GM15510 (cell line): ENCODE data around the gene MARCKS.
A peak's percentile ranks its signal among the peaks of the same experiment; 100 is the strongest.

Source experiments
- POLR2A ChIP-seq: IDR thresholded peaks from 3 replicates; pipeline ENCODE4 v1.6.1; 2011; ENCODE audit warnings: borderline replicate concordance; ENCODE audit not compliant: insufficient read length; ENCODE audit errors: extremely low read depth

Gene MARCKS

DNA sequence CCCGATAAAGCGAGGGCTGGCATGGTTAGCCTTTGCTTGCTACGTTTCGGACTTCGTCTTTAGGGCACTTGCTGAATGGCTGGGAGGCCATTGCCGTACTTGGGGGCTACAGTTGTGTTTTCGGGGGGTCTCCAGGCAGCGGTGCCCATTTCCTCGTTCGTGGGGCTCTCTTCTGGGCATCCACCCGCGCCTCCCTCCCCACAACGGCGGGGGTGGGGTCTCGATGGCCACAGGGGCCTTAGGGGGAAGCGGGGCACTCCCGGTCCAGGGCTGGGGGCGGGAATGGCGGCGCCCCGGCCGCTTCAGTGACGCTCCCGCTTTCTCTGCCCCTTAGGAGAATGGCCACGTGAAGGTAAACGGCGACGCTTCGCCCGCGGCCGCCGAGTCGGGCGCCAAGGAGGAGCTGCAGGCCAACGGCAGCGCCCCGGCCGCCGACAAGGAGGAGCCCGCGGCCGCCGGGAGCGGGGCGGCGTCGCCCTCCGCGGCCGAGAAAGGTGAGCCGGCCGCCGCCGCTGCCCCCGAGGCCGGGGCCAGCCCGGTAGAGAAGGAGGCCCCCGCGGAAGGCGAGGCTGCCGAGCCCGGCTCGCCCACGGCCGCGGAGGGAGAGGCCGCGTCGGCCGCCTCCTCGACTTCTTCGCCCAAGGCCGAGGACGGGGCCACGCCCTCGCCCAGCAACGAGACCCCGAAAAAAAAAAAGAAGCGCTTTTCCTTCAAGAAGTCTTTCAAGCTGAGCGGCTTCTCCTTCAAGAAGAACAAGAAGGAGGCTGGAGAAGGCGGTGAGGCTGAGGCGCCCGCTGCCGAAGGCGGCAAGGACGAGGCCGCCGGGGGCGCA is 2.4 kb downstream of the MARCKS start:
- TF ChIP-seq POLR2A: no peak

DNA sequence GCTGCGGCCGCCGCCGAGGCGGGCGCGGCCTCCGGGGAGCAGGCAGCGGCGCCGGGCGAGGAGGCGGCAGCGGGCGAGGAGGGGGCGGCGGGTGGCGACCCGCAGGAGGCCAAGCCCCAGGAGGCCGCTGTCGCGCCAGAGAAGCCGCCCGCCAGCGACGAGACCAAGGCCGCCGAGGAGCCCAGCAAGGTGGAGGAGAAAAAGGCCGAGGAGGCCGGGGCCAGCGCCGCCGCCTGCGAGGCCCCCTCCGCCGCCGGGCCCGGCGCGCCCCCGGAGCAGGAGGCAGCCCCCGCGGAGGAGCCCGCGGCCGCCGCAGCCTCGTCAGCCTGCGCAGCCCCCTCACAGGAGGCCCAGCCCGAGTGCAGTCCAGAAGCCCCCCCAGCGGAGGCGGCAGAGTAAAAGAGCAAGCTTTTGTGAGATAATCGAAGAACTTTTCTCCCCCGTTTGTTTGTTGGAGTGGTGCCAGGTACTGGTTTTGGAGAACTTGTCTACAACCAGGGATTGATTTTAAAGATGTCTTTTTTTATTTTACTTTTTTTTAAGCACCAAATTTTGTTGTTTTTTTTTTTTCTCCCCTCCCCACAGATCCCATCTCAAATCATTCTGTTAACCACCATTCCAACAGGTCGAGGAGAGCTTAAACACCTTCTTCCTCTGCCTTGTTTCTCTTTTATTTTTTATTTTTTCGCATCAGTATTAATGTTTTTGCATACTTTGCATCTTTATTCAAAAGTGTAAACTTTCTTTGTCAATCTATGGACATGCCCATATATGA is 3.2 kb downstream of the MARCKS start:
- no peak for TF ChIP-seq POLR2A

DNA sequence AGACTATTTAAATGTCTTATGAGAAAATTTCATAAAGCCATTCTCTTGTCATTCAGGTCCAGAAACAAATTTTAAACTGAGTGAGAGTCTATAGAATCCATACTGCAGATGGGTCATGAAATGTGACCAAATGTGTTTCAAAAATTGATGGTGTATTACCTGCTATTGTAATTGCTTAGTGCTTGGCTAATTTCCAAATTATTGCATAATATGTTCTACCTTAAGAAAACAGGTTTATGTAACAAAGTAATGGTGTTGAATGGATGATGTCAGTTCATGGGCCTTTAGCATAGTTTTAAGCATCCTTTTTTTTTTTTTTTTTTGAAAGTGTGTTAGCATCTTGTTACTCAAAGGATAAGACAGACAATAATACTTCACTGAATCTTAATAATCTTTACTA is 5.0 kb downstream of the MARCKS start:
- no peak for TF ChIP-seq POLR2A

DNA sequence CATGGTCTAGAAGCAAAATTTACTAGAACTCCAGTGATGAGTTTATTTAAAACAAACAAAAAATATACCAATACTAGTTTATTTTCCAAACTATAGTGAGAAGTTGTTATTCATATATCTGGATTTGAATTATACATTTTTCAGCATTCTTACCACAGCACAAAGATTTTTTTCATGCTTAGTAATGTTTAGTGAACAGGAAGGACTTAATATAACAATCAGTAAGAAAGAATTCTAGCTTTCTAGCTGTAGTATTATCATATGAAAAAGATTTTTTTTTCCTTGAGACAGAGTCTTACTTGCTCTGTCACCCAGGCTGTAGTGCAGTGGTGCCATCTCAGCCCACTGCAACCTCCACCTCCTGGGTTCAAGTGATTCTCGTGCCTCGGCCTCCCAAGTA is 13.8 kb downstream of the MARCKS start:
- no peak for TF ChIP-seq POLR2A

DNA sequence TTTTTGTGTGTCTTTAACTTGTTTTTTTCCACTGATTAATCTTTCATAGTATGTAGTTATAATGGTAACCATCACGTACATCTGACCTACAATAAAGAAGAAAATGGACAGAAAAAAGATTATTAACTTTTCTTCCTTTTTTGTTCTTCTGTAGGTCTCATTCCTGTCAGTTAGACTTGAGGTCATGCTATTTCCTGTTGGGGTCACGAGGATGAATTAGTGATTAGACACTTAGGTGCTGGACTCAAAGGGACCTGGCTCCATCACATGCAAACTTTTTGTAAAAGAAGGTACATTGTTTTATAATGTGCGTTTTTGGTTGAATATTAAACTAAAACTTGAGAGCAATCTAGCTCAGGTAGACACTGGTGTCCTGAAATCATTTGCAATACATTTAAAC is 14.8 kb downstream of the MARCKS start:
- no peak for TF ChIP-seq POLR2A

DNA sequence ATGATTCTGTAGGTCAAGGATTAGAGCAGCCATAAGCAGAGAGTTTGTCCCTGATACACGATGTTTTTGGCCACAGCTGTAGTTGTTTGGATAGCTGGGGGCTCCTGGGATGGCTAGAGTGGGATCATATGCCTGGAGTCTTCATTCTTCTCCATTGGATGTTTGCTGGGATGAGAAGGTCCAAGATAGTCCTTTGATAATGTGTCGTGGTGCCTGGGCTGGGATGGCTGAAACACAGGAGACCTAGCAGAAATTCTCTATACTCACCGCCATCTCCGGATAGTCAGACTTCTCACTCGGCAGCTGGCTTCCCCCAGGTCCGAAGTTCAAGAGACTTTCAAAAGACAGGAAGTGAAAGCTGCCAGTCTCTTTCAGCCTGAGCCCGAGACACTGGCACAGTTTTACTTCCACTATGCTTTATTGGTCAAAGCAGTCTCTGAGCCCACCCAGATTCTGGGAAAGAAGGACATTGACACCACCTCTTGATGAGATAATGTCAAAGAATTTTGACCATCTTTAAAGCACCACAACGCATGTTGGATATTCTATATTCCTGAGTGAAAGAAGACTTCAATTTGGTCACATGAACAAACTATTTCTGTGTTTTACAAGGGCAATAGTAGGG is 16.0 kb downstream of the MARCKS start:
- TF ChIP-seq POLR2A: peak; percentile 21

DNA sequence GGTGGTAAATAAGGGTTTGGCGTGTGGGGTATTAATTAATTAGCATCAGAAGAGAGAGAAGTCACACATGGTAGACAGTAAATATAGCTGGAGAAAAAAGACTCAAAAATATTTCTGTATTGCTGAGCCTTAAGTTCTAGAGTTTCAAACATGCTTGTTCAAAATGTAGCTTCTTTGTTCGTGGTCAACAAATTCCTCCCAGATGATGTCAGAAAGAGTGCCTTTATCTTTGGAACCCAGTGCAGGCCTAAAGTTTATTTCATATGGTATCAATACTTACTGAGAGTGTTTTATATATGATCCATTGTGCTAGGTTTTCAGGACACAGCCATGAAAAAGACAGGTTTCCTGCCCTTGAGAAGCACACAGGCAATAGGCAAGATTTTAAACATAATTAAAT is 18.3 kb downstream of the MARCKS start:
- TF ChIP-seq POLR2A: no peak

DNA sequence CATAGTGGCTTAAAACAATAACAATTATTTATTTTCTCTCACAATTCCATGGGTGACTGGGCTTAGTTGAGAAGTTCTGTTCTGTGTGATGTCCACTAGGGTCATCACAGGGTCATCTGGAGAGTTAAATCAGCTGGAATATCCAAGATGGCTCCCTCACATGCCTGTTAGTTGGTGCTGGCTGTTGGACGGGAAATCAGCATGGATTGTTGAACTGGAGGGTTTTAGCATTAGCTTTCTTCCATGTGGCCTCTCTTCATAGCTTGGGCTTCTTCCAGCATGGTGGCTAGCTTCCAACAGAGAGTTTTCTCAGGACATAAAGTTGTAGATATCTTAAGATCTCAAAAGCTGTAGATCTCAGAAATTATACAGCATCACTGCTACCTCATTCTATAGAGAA is 19.6 kb downstream of the MARCKS start:
- TF ChIP-seq POLR2A: no peak

DNA sequence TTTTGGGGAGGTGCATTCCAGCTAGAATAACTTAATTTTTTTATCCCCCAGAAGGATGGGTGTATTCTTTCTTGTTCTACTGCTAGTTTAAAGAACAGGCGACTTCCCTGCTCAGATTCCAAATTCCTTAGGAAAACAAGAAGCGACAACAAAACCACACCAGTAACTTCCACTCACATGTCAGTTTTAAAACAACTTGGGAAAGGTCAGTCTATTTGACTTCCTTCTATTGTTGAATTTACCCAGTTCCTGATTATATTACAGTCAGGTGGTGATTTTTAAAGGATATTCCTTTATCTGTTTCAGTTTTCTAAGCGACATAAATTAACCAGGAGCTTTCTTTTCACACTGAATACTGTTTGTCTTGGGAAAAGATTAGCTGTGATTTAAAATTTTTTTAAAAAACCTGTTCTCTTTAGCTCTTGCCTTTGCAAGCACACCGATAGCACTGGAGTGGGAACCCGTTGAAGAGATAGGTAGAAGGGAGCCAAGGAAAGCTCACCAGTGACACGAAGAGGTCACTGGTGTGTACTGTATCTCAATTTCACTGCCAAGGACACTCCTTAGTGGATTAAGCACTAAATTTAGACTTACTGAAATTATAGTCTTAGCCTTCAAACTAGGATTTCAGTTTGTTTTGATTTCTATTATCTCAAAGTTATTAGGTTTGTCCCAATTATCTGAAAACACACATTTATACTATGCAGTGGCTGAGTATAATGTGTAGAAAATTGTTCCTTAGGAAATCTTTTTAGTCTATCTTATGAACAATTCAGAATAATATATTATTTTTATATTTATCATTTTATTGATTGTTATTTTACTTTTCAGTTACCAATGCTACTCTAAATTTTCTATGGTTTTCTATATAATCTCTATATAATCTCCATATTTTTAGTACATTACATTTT is 22.3 kb downstream of the MARCKS start:
- TF ChIP-seq POLR2A: no peak

DNA sequence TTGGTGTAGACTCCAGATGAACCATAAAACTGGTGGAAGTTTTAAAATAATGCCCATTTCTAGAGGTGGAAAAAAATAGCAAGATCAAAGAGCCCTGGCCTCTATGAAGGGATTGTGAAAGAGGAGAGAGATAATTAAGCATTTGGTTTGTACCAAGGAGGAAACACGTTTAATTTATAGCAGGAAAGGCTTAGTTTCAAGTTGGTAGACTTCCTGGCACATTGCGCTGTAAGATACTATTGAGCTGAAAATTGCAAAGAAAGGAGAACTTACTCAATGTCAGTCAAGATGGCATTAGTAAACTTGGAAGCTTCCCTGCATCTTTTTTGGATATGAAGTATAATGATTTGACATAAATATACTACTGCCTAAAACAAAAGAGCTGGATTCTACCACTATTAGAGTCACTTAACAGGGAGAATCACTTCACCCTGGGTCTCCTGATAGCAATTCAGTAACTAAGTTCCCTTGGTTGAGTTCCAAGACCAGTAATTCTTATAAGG is 24.4 kb downstream of the MARCKS start:
- TF ChIP-seq POLR2A: no peak

DNA sequence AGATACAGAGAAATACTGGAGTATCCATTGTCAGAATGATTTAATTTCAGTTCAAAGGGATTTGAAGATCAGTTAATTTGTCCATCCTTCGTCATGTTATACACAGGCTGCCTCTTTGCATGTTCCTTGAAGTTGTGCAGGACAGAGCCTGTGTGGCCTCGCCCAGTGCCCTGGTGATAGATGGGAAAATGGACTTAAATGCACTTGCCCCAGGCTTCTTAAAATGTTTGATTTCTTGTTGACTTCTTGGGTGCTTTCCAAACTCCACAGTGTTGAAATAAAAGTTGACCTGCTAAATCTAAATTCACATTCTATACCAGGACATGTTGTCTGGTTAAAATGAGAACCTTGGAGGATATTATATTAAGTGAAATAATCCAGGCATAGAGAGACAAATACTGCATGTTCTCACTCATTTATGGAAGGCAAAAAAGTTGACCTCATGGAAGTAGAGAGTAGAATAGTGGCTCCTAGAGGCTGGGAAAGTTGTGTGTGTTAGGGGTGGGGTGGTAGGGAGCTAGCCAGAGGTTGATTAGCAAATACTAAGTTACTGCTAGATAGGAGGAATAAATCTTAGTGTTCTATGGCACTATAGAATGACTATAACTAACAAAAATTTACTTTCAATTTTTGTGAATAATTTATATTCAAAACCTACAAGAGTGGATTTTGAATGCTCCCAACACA is 25.3 kb downstream of the MARCKS start:
- no peak for TF ChIP-seq POLR2A

DNA sequence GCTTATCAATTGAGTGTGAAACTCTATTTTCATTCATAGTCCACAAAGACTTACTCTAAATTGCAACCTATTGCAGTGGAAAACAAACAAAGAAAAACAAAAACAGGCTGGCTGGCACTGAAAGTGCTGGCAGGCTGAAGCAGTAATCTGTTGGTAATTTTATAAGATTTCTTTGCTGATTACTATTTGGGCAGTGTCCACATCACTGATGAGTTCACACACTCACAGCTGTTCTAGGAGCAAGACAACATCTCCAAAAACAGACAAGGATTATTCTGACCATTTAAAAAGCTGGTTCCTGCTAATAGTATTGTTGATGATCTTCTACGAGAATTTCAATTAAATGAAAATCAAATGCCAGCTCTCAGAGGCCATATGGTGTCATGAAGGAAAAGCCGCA is 26.9 kb downstream of the MARCKS start:
- no peak for TF ChIP-seq POLR2A

DNA sequence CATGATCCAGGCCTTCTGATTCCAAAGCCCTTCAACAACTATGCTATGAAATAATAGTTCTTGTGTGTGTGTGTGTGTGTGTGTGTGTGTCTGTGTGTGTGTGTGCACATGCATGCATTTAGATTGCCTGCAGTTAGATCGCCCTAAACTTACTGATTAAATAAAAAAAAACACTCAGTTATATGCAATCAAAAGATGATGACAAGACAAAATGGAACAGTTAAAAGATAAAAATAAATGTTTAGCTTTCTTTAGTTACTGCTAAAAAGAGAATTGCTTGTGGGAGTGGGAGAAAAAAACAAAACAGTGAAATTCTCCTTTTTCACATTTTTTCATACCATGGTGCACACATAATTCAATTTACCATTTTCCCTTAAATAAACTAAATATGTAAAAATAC is 29.4 kb downstream of the MARCKS start:
- no peak for TF ChIP-seq POLR2A

DNA sequence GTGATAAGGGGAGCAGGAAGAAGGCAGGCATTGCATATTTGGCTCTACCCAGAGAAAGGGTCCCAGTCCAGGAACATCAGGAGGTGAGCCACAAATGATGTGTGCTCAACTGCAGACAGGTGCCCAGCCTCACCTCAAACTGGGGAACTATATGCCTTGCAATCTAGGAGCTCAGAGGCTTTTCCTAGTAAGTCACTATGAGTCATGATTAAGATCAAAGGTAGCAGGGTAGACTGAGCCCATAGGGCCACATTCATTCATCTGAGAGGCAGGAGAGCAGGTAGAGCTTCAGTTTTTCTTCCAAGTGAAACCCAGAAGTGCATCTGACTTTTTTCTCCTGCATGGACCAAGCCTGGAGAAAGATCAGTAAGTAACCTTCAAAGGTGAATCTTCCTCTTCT is 31.3 kb downstream of the MARCKS start:
- no peak for TF ChIP-seq POLR2A
